LoVo (cell line): ENCODE measurements around the gene PPM1B.
A peak's percentile ranks its signal among the peaks of the same experiment; 100 is the strongest.
"Not testable (repeated sequence)": the region's sequence is repeated elsewhere in the genome, so short reads cannot be mapped to it uniquely, and the experiment has no call there.

Source experiments
- DNase-seq: peaks from one replicate; pipeline ENCODE4 v3.0.0-alpha.2; 2016; ENCODE audit warnings: low spot score

Gene PPM1B

DNA sequence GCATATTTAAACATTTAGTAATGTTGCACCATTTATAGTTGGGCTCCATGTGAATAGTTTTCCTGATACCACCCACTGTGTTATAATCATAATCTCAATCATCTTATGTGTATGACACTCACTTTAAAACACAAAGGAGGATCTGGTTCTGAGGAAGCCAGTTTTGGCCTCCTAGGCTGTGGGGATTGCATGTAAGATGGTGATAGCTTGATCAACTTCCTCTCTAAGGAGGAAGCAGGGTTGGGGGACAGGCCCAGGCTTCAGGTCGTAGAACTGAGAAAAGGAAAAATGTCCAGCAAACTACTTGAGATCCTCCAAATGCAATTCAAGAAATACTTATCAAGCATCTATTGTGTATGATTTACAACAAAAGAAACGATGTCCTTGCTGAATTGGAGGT lies 4.9 kb upstream of the PPM1B start:
- no peak for DNase-seq

DNA sequence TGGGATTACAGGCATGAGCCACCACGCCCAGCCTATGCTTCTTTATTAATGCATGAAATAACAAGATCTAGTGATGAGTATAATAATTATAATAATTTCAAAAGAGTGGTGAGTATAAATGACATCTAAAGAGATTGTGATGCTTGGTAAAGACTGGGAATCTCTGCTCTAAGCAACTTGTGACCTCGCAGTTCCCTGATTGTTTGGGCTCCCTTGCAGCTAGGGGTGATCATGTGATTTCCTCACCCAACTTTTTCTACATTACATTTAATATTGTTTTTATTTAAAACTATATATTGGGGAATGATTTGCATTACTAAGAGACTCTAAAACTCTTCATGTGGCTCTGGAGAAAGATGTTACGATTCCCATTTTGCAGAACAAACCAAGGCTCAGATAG lies 4.1 kb upstream of the PPM1B start:
- DNase-seq: no peak

DNA sequence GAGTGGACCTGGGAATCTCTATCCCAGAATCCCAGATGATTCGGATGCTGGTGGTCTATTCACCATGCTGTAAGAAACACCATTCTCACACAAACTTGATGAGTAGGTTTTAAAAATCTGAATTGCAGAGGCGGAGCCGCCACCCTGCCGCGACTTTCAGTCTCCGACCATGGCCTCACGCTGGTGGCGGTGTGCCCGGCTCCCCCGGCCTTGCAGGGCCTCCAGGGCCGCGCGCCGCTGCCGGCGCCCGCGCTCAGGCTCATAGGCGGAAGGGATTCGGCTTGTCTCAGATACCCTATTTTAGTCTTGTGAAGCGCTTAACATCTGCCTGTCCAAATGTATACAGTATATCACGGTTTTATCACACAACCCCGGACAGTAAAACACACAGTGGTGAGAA lies 2.6 kb upstream of the PPM1B start:
- no peak for DNase-seq

DNA sequence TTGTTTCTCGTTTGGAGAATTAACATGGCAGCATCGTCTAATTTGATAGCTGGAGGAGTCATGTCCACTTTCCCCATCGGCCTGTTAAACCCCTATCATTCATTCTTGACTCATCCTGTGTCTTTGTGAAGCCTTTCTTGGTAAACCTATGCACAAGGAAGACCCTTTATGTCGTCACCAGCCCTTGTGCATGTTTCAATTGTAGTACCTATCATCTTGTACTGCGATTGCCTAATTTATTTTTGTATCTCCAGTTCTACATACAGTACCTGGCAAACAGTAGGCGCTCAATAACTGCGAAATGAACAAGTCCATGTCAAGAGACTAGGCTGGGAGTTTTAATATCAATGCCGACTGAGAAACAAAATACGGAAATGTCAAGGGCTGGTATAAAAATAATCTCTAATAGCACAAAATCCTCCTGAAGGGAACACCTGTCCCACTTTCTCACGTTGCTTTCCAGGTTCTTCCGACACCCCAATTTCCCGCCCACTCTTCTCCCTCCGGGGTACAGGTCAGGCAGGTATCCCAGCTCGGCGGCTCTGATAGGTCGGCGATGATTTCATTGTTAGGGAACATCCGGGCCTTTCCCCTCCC lies 1.3 kb upstream of the PPM1B start:
- peak; percentile 15 for DNase-seq

DNA sequence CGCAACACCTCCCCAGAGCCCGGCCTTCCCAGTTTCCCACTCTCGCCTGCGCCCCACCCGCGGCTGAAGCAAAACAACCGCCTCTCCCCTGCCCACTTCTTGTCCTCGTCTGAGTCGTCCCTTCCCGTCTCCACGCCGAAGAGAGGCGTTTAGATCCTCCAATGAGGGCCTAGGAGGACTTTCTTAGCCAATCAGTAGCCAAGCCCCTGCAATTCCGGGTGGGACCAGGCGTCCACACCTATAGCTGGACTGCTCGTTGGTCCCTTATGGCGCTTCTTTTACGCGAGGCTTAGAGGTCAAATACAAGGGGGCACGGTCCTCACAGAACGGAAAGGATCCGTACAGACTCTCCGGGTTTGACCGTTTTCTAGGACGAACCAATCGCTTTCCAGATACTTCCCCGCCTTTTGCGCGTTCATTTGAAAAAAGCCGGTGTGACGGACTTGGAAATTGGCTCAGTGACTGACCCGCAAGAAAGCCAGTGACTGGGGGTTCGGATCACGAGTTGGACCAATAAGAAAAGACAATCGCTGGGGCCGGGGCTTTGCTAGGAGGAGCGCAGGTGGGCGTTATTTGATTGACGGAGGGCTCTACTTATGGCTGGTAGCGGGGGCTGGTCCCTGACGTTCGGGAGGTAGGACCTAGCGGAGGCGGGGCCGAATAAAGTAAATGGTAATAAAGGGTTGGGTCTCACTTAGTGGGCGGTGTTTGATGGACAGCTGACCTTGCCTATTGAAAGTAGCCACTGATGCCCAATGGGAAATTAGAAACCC lies 581 bp upstream of the PPM1B start:
- DNase-seq: peak; percentile 99

DNA sequence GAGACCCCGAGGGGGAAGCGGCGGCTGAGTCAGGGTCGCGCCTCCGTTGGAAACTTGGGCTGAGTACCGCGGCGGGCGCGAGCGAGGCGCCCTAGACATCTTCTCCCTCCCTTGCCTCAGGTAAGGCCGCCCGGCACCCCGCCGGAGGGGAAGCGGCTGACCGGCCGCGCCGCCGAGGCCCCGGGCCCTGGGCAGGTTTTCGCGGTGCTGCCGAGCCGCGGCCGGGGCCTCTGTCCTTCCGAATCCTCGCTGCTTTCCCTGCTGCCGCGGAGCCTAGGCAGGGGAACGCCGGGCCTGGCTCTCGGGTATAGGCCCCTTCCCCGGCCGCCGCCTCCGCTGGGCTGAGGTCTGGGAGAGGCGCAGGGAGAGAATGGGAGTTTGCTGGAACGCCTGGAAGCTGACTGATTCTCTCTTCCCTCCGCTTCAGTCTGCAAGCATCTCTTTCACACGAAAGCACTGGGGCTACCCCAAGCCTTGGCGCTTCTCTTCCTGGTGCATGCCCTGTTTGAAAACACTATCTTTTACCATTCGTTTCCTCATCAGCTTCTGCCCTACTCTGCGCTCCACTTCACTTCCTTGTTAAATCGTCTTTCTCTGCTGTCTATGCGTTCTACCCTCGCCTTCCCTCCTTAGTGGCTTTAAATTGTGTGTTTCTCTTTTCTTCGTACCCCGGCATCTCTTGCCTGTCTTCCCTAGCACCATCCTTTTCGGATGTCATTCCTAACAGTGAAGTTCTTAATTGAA lies 652 bp downstream of the PPM1B start:
- peak; percentile 41 for DNase-seq

DNA sequence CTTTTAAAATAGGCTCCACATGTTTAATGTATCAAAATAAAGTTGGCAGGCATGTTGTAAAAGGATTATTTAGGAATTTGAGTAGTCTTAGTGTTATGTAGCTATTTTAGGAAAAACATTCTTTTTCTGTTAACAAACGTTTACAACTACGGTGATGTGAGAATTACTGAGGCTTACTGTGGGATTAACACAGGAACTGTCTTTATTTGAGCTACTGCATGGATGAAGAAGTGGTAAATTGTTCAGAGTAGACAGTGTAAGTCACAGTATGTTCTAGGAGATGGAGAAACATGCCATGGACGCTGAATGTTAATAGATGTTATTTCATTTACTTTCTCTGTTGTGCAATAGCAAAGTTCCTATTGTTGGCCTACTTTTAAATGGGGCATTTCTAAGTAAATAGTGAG lies 1.6 kb downstream of the PPM1B start:
- no peak for DNase-seq

DNA sequence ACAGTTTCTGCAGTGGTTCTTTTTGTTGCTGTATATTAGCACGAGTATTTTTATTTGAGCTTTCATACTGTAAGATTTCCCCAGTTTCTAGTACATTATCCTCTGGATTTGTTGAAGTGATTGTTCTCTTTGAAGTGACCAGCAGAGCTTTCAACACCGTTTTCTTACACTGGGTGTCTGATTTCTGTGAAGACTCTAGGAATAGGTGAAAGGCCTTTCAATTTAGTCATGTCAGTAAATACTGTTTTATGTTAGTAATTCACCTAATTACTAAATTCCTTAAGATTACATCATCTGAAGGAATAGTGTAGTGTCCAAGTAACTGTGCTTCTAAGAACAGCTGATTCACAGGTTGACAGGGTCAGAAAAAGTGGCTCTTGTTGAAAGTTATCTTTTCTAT lies 2.3 kb downstream of the PPM1B start:
- peak; percentile 36 for DNase-seq

DNA sequence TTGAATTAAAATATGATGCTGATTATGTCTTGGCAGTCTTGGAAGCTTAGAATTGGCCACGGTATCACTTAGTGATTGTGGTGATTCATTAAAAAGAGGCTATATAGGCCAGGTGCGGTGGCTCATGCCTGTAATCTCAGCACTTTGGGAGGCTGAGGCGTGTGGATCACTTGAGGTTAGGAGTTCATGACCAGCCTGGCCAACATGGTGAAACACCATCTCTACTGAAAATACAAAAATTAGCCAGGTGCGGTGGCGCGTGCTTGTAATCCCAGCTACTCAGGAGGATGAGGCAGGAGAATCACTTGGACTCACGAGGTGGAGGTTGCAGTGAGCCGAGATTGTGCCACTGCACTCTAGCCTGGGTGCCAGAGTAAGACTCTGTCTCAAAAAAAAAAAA lies 2.8 kb downstream of the PPM1B start:
- not testable (repeated sequence) for DNase-seq

DNA sequence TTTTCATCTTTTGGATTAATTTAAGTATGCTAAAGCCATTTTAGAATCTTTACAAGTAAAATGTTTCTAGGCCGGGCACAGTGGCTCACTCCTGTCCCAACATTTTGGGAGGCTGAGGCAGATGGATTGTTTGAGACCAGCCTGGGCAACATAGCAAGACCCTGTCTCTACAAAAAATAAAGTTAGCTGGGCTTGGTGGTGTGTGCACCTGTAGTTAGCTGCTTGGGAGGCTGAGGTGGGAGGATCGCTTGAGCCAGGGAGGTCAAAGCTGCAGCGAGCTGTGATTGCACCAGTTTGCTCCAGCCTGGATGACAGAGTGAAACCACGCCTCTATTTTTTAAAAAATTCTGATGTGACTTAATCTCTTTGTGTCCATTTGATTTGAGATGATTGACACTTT lies 3.9 kb downstream of the PPM1B start:
- DNase-seq: no peak

DNA sequence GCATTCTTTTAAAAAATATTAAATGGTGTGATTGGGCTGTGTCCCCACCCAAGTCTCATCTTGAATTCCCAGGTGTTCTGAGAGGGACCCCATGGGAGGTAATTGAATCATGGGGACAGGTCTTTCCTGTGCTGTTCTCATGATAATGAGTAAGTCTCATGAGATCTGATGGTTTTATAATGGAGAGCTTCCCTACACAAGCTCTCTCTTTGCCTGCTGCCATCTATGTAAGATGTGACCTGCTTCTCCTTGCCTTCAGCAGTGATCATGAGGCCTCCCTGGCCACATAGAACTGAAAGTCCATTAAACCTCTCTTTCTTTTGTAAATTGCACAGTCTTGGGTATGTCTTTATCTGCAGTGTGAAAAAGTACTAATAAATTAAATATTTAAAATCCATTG lies 10.3 kb downstream of the PPM1B start:
- no peak for DNase-seq

DNA sequence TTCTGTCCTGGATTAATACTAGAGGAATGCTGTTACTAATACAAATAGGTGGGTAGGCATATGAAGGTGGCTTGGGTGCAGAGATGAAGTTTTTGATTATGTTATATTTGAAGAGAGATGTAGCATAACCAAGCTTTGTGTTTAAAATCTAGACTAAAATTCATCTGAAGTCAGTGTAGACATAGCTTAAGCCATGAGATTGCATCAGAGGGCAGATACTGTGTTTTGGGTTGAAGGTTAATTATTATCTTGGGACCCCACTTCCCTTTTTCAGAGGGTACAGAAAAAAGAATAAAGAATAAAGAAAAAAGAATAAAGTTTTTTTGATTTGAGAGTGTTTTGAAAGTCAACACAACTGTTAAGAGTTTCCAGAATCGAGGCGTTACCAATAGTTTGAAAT lies 13.0 kb downstream of the PPM1B start:
- DNase-seq: no peak

DNA sequence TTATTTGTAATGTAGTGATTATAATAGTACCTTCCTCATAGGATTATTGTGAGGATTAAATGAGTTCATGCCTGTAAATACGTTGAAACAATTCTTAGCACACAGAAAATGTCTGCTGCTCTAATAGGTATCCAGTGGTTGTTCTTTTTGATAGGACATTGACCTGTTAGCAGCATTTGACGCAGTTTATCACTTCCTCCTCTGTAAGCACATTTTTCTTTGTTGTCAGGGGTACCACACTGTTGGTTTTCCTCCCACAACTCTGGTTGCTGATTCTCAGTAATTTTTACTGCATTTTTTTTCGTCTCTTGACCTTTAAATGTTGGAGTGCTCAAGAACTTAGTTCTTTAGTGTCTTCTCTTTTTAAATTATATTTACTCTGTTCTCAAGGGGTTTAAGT lies 15.4 kb downstream of the PPM1B start:
- DNase-seq: no peak

DNA sequence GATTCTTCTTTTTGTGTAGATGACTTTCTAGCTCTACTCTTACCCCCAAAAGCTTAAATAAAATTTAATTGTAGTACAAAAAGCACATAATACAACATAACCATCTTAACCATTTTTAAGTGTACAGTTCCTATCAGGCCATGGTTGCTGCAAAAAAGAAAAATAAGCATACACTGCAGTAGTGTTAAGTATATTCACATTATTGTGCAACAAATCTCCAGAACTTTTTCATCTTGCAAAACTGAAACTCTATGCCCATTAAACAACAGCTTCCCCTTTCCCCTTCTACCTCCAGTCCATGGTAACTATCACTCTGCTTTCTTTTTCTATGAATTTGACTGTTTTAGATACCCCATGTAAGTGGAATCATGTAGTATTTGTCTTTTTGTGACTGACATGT lies 18.1 kb downstream of the PPM1B start:
- no peak for DNase-seq

DNA sequence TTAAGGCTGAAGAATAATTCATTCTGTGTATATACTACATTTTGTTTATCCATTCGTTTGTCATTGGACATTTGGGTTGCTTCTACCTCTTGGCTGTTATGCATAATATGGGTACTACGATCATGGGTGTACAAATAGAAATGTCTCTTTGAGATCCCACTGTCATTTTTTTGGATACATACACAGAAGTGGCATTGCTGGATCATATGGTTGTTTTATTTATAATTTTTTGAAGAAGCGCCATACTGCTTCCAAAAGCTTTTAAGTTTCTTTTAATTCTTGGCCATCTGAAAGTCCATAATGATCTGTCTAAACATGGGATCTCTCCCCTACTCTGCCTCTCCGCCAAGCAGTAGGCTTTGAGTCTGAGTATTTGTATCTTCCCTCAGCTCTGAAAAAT lies 18.6 kb downstream of the PPM1B start:
- no peak for DNase-seq

DNA sequence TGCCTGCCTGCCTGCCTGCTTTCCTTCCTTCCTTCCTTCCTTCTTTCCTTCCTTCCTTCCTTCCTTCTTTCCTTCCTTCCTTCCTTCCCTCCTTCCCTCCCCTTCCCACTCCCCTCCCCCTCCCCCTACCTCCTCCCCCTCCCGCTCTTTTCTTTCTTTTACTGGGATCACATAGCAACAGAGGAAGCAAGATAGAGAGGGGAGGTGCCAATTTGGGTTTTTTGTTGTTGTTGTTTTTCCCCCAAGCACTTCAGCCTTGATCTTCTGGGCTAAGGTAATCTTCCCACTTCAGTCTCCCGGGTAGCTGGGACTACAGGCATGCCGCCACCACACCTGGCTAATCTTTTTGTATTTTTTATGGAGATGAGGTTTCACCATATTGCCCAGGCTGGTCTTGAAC lies 20.0 kb downstream of the PPM1B start:
- no peak for DNase-seq

DNA sequence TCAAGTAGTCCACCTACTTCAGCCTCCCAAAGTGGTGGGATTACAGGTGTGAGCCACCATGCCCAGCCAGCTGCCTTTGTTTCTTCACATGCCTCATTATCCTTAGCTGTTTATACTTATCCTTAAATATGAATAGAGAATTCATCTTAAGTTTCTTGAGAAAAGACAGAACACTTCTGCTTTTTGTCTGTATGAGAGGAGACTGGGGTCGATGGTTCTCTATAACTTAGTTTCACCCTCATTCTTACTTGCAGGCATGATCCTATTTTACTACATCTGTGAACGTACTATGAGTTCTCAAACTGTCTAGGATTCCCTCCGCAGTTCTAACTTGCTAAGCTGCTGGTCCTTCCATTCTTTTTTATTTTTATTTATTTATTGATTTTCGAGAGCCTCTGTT lies 20.4 kb downstream of the PPM1B start:
- DNase-seq: no peak

DNA sequence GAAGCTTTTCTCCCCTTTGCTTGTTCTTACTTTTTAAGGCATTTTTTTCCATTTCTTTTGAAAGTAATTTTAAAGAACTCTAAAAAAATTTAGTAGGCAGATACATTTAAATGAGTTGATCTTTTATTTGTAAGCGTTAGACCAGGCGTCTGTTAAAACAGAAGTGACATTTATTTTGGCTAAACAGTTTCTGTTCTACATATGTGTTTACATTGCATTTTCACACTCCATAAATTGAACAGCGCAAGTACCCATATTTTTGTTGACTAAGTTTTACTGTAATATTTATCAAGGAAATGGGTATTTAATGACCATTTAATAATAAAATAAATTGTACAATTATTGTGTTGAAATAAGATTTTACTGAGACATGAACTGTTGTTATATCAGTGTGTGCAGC lies 21.9 kb downstream of the PPM1B start:
- no peak for DNase-seq

DNA sequence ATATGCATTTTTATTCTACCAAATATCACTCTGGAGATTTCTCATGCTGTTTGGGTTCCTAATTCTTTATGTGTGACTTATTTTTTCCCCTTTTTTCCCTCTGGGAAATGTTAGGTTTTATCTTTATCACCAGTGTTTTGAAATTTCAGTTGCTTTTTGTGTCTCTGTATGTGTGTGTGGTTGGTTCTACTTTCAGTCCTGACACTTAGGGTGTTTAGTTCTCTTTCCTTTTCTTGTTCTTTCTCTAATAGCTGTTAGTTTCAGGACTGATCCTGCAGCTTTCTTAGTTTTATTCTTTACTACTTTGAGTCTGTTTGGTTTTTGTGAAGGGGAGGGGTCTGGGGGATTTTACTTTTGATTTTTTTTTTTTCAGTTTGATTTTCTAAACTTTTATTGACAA lies 23.1 kb downstream of the PPM1B start:
- no peak for DNase-seq

DNA sequence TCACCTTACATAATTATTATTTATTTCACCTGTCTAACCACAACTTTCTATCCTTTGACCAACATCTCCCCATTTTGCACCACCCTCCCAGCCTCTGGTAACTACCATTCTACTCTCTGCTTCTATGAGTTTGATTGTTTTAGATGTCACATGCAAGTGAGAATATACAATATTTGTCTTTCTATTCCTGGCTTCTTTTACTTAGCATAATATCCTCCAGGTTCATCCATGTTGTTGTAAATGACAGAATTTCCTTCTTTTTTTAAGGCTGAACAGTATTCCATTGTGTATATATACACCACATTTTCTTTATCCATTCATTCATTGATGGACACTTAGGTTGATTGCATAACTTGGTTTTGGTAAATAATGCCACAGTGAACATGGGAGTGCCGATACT lies 24.0 kb downstream of the PPM1B start:
- DNase-seq: no peak

DNA sequence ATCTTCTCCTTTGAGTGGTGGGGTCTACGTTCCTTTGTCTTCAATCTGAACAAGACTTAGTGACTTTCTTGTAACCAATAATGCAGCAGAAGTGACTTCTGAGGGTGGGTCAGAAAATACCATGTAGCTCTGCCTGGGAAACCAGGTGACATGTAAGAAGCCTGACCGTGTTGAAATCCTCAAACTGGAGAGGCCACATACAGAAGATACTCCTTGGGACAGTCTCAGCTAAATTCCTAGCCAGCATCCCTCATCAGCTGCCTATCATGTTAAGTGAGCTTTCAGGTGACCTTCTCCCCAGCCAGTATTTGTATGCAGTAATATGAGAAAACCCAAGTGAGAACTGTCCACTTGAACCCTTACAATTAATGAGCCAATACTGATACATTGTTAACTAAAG lies 27.0 kb downstream of the PPM1B start:
- DNase-seq: no peak

DNA sequence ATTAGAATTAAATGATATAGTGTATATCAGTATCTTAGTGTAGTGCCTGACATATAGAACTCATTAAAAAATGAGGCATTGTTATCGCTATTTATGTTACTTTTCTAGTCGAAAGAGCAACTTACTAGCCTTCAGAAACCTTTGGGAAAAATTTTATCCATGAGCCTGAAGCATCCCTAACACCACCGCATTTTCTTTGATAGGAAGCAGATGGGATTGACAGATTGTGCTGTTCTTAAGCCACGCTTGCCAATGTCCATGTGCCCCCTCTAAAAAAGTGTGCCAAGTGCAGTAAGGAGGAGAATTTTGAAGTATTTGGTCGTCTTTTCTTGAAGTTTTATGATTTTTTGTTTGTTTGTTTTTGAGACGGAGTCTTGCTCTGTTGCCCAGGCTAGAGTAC lies 29.1 kb downstream of the PPM1B start:
- no peak for DNase-seq

DNA sequence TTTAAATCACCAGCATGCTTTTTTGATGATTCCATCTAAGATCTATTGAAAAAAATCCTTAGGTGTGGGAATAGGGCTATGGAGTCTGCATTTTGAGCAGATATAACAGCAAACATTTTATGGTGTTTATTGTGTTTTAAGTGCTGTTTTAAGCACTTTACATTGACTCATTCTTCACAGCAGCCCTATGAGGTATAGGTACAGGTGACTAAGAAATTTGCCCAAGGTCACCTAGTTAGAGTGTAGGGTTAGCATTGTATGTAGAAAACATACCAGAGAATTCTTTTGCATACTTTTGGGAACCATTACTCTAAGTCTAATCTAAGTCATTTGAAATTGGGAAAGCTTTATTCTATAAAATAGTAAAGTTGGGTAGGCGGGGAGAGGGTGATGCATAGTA lies 31.3 kb downstream of the PPM1B start:
- no peak for DNase-seq

DNA sequence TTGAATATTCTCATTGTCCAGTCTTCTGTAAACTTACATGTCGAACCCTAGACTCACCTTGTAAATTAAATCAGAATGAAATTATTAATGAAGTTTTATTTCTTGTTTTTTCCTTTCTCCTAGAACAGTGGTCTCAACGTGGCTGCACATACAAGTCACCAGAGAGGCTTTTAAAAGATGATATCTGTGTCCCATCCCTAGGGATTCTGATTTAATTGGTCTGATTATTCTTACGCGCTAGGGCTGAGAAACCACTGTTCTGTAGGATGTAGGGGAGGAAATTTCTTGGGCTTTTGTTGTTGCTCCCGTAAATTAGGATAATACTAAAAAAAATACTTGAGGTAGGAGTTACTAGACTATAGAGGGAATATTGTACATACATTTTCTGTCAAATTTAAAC lies 32.1 kb downstream of the PPM1B start:
- DNase-seq: no peak
